CD1c-positive myeloid dendritic cell (primary cell): ENCODE results near the gene CACNA2D3.

ENCODE experiments used
- DNase-seq: peaks from one replicate; pipeline ENCODE4 v3.0.0-alpha.2; 2016; ENCODE audit errors: extremely low spot score

Gene CACNA2D3

DNA sequence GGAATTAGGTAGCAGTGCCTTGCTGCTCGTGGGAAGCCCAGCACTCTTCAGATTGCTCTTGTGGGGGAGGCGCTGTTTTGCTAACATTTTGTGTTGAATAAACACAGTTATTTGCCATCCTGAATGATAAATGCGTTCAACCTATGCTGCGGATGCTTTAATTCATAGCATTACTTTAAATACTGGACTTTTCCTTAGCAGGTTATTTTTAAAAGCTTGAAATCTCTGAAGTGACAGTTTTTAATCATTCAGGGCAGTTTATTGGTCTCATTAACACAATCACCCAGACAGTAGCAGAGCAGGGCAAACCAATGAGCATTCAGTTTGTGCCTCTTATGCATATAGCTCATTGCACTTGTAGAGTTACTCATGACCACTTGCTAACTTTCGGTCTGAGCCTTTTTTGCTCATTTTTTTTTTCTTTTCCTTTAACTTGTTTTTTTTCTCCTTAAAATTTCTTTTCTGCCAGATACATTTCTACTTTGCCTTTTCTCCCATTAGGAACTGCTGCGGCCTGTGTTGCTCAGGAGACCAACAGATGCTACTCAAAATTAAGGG, 5.2 kb downstream of the CACNA2D3 start:
- DNase-seq = no peak

DNA sequence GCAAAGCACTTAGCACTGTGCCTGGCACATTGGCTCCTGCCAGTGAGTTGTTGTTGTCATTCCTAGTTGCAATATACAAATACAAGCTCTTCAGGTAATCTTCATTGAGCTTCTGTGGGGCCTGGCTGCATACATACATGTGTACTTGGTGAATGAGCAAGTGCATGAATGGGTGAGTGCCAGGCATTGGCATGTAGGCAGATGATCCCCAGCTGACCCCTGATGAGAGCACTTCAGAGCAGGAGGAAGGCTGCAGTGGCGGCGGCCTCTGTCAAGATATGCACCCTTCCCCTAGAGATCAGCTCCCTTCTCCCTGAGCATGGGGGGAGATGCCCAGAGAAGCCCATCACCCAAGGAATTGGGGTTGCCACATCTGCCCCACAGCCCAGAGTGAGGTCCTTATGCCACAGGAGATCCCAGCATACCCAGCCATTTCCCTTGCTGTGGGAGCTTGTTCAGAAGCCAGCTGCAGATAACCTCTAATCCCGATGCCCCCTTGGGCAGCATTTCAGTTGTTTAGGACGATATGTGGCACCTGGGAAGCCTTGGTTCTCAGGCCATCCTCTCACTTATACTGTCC, 8.8 kb downstream of the CACNA2D3 start:
- DNase-seq = no peak

DNA sequence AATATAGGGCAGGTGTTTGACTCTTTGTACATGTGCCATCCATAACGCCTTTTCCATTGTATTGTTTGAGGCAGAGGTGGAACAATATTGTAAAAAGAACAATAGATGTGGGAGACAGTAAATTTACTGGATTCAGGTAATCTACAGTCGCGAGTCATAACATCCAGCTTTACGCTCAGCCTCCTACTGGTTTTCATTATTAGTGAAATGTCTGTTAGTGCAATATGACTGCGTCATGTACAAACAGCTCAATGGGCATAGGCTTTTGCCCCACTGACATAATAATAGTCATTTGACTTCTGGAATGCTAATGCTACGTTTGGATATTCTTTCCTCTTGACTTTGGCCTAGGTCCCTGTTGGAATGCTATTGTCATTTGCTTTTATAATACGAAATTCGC, 9.5 kb downstream of the CACNA2D3 start:
- no peak for DNase-seq

GRCh38 chr3:54132685-54133084, 10.3 kb downstream of the CACNA2D3 start:
- DNase-seq = no peak

- no peak for DNase-seq
Observed at GRCh38 chr3:54133196-54133595, 10.8 kb downstream of the CACNA2D3 start.

DNA sequence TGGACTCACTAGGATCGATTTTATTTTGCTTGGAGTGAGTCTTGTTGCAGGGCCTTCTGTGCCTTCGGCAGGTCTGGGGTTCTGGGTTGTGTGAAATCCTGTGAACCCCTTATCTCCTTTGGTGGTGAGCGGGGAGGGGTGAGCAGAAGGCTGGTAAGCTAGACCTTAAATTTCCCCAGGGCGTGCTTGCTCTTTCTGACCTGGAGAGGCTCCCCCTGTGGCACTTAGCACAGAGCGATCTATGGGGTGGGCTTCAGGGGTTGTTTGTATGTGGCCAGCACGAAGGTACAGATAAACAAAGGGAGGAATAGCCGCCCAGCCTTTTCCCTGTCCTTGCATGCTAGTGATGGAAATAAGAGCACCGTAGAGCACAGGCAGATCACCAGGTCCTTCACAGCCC, 11.8 kb downstream of the CACNA2D3 start:
- DNase-seq = no peak

DNA sequence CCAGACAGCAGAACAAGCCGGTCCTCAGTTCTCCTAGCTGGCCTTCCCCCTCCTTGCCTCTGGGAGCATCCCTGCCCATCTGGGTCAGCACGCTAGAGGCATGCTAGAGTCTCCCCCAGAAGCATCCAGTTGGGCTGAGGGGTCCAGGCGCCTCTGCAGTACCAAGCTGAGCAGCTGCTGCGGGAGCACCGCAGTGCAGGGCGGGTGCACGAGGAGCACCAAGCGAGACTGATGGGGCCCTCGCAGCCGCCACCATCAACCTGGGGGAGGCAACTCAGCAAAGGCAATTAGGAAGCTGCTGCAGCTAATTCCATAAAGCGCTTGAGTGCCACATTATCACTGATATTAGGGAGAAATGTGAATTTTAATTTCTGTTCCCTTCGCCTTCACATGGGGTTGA, 12.4 kb downstream of the CACNA2D3 start:
- no peak for DNase-seq

DNA sequence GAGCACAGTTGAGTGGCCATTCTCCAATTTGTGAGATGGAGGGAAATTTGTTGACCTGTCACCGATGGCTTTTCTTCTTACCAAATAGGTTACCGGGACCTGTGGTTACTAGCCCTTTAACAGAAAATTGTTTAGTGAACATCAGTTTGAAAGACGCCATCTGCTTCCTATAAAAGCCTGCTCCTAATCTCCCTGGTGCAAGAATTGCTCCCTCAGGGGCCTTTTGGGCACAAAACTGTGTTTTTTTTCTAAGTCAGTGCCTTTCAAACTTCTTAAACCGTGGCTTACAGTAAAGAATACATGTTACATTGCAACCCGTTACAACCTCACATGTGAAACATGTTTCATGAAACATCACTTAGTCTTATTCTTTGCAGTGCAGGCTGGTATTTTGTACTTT, 15.0 kb downstream of the CACNA2D3 start:
- no peak for DNase-seq

DNA sequence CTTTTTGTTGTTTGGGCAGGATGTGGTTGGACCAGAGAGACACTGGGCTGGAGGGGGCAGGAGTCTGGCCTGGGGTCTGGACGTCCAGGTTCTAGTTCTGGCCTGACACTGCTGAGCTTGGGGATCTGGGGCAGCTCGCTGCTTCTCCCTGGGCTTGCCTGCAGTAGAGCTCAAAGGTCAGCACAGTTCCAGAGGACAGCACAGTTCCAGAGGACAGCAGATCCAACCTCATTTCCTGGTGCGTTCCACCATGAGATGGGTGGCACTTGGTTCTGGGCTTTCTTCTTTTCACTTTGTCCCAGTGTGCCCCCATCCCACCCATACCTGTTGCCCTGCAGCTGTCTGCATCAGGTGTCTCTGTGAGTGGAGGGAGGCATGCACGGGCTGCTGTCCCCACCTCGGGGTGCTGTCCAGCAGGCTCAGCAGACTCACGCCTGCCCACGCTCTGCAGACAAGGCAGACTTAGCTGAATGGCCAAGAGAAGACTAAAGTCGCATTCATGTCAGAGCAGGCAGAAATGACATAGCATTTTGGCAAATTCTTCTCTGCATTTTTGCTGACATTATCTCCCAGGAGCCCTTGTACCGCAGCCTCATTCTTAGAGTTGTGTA, 16.7 kb downstream of the CACNA2D3 start:
- no peak for DNase-seq

DNA sequence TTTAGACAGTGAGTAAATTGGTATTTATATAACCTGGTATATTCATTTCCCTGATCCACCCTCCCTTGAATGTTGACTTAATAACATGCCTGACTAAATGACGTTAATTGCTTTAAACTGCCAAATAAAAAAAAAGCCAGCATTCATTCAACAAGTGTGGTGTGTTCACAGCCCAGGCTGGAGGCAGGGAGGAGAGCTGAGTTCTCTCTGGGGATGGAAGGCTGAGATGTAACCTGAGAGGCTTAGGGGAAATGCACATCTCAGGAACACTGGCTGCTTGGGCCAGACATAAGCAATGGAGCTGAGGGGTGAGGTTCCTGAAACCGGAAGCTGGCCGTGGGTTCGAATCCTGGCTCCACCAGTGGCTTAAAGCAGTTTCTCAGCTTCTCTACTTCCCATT, 17.3 kb downstream of the CACNA2D3 start:
- DNase-seq = no peak

- DNase-seq = no peak
Observed at GRCh38 chr3:54144284-54144683, 21.9 kb downstream of the CACNA2D3 start.

- DNase-seq = no peak
Observed at GRCh38 chr3:54146506-54147239, 24.3 kb downstream of the CACNA2D3 start.

DNA sequence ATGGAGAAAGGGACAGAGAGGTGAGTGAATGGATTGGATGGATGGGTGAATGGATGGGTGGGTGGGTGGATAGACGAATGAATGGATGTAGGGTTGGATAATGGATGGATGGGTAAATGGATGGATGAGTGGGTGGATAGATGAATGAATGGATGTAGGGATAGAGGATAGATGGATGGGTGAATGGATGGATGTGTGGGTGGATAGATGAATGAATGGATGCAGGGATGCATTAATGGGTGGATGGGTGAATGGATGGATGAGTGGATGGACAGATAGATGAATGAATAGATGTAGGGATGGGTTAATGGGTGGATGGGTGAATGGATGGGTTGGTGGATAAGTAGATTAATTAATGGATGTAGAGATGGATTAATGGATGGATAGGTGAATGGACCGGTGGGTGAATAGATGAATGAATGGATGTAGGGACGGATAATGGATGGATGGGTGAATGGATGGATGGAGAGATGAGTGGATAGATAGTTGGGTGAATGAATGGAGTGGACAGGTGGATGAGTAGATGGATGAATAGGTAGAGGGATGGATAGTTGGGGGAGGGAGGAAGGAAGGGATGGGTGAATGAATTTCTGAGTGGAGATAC, 28.6 kb downstream of the CACNA2D3 start:
- no peak for DNase-seq

GRCh38 chr3:54153477-54153876, 31.1 kb downstream of the CACNA2D3 start:
- no peak for DNase-seq

DNA sequence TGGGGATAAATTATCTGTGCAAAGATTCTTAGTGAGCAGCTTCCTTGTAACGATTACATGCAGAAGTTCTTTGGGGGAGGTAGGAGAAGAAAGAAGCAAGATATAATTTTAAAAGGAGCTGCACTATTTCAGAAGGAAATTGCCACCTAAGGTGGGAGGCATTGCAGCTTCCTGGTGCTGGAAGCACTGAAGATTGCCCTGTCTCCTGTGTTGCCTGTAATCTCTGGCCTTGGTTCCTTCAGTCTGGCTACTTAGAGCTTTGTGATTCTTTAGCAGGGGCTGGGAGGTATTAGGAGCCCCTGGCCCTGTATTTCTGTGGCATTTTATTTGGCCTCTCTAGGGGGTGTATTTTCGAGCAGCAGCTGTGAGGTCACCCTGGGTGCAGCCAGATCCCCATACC, 35.5 kb downstream of the CACNA2D3 start:
- DNase-seq = no peak

- DNase-seq = no peak
Observed at GRCh38 chr3:54159917-54160316, 37.6 kb downstream of the CACNA2D3 start.

GRCh38 chr3:54163441-54163840, 41.1 kb downstream of the CACNA2D3 start:
- DNase-seq = no peak

GRCh38 chr3:54164192-54164975, 42.0 kb downstream of the CACNA2D3 start:
- no peak for DNase-seq

DNA sequence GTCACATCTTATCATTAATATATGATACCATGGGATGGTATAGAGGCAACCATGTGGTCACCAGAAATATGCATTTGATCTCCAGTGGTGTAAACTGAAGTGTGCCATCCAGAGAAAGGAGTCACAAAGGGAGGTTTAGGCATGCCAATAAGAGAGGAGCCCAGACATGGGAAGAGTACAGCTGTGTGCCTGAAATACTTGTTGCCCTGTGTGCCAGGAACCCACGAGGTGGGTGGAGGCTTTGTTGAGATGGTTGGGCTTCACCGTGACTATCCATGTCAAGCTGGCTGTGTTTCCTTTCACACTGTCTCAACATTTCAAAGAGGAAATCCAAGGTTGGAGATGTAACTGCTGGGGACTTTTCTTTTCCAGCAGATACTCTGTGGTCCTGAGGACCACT, 43.5 kb downstream of the CACNA2D3 start:
- DNase-seq = no peak

DNA sequence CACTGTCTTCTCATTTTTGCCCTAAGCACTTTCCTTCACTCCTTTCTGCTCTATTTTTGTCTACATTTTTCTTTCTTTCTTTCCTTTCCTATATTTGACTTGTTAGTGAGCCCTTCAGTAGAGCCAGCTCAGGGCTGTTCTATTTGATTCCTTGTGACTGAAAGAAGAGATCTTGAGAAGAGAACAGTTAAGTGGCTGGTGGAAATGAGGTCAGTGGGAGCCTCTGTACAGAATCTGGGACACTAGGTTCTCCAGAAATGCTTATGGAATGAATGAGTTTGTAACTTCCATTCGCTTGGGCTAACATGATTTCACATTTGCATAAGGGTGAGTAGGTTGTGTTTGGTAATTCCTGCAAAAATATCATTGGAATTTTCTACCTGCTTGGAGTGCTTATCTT, 45.6 kb downstream of the CACNA2D3 start:
- DNase-seq = no peak

DNA sequence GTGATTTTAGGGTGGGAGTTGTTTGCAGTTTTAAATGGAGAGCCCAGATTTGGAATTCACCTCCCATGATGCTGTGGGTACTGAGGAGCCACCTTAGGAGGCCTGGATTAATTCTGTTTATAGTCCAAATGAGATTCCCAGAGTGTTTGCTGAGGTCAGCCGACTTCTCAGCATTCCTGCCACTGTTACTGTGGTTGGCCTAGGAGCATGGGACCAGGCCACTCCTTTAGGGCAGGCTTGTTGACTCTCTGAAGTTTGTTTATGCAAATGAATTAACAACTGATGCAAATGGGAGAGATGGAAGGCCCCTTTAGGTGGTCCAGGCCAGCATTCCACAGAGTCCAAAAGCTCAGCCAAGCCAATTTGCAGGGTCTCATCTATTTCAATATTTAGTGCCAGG, 46.1 kb downstream of the CACNA2D3 start:
- DNase-seq = no peak

DNA sequence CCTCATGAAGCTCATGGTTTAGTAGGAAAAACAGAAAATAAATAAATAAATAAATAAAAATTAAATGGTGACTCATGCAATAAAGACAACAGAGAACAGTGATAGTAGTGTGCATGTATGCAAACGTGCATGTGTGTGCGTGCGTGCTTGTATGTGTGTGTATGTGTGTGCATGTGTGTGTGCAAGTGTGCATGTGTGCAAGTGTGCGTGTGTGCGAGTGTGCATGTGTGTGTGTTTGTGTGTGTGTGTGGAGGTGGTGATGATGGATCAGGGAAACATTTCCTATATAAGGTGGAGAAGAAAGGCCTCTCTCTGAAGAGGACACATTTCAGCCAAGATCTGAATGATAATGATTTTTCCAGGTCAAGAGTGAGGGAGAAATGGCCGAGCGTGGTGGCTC, 47.2 kb downstream of the CACNA2D3 start:
- DNase-seq = no peak
